HEK293 (cell line): ENCODE measurements around the gene DDX55.

ENCODE experiments used
- CTCF ChIA-PET: fragments of 350-600 bp; formaldehyde crosslinking; extraction: SDS; loops from one replicate; lab custom pipeline; 2021; ENCODE audit warnings: antibody characterized with exemption; lab: Yijun Ruan, JAX
- POLR2A ChIA-PET: fragments of 300-600 bp; formaldehyde crosslinking; extraction: SDS; loops from one replicate; lab custom pipeline; 2020; ENCODE audit warnings: antibody characterized with exemption, inconsistent platforms; lab: Yijun Ruan, JAX
- H3K27ac ChIP-seq: fragments of 200-500 bp; sonication (Bioruptor generic); 2 replicates; pipeline ENCODE4 v1.5.1; 2014; ENCODE audit warnings: low read depth, low read length, control low read depth, inconsistent platforms; ENCODE audit errors: extremely low read depth
- H3K36me3 ChIP-seq, 2 experiments: fragments of 200-500 bp in 1 of 2; sonication (Bioruptor generic) in 1 of 2; 1 replicate in 1 of 2; 2 replicates in 1 of 2; pipeline ENCODE4 v1.5.1; 2014 to 2017; ENCODE audit warnings: inconsistent platforms in 2 of 2, low read length in 2 of 2; ENCODE audit not compliant: control insufficient read depth in 2 of 2, insufficient read depth in 1 of 2
- H3K4me1 ChIP-seq: fragments of 200-500 bp; sonication (Bioruptor generic); 2 replicates; pipeline ENCODE4 v1.5.1; 2014; ENCODE audit warnings: mild to moderate bottlenecking, low read length, inconsistent platforms; ENCODE audit not compliant: control insufficient read depth, insufficient read depth
- H3K4me3 ChIP-seq: 2 replicates; pipeline ENCODE4 v1.5.1; 2011; ENCODE audit warnings: low read depth, mild to moderate bottlenecking, control low read depth, low read length, moderate library complexity
- H3K9me3 ChIP-seq: fragments of 200-500 bp; sonication (Bioruptor generic); 2 replicates; pipeline ENCODE4 v1.5.1; 2014; ENCODE audit warnings: low read depth, low read length, inconsistent platforms; ENCODE audit not compliant: control insufficient read depth, insufficient read depth
- AEBP2 ChIP-seq: fragments of 450-650 bp; formaldehyde crosslinking; IDR thresholded peaks from 2 replicates; pipeline ENCODE4 v1.5.1; 2016; ENCODE audit warnings: missing biosample characterization, missing genetic modification characterization, borderline replicate concordance
- BCL11A ChIP-seq: fragments of 450-650 bp; formaldehyde crosslinking; IDR thresholded peaks from 2 replicates; pipeline ENCODE4 v1.5.1; 2016; ENCODE audit warnings: low read depth, missing biosample characterization, missing genetic modification characterization
- PRDM6 ChIP-seq: fragments of 450-650 bp; formaldehyde crosslinking; IDR thresholded peaks from 2 replicates; pipeline ENCODE4 v1.5.1; 2017; ENCODE audit warnings: missing biosample characterization, missing genetic modification characterization
- RBAK ChIP-seq: fragments of 450-650 bp; formaldehyde crosslinking; IDR thresholded peaks from 2 replicates; pipeline ENCODE4 v1.5.1; 2016; ENCODE audit warnings: missing biosample characterization, missing genetic modification characterization
- SALL2 ChIP-seq: fragments of 450-650 bp; formaldehyde crosslinking; IDR thresholded peaks from 2 replicates; pipeline ENCODE4 v1.5.0; 2017; ENCODE audit warnings: missing biosample characterization, mild to moderate bottlenecking, missing genetic modification characterization, borderline replicate concordance
- ZBTB20 ChIP-seq: fragments of 450-650 bp; formaldehyde crosslinking; IDR thresholded peaks from 2 replicates; pipeline ENCODE4 v1.5.1; 2016; ENCODE audit warnings: missing biosample characterization, missing genetic modification characterization
- ZFHX2 ChIP-seq: fragments of 450-650 bp; formaldehyde crosslinking; conservative IDR thresholded peaks from 2 replicates; pipeline ENCODE4 v1.5.1; 2016; ENCODE audit warnings: missing biosample characterization, missing genetic modification characterization
- ZFP3 ChIP-seq: fragments of 450-650 bp; formaldehyde crosslinking; IDR thresholded peaks from 2 replicates; pipeline ENCODE4 v1.5.1; 2016; ENCODE audit warnings: low read depth, missing biosample characterization, missing genetic modification characterization
- ZFP69B ChIP-seq: fragments of 450-650 bp; formaldehyde crosslinking; IDR thresholded peaks from 2 replicates; pipeline ENCODE4 v1.5.1; 2016; ENCODE audit warnings: missing biosample characterization, missing genetic modification characterization
- ZNF211 ChIP-seq: fragments of 450-650 bp; formaldehyde crosslinking; IDR thresholded peaks from 2 replicates; pipeline ENCODE4 v1.5.1; 2016; ENCODE audit warnings: low read depth, missing biosample characterization, missing genetic modification characterization
- ZNF221 ChIP-seq: fragments of 450-650 bp; formaldehyde crosslinking; IDR thresholded peaks from 2 replicates; pipeline ENCODE4 v1.5.1; 2017; ENCODE audit warnings: missing biosample characterization, missing genetic modification characterization, borderline replicate concordance
- ZNF280D ChIP-seq: fragments of 450-650 bp; formaldehyde crosslinking; IDR thresholded peaks from 2 replicates; pipeline ENCODE4 v1.5.1; 2016; ENCODE audit warnings: missing biosample characterization, missing genetic modification characterization
- ZNF335 ChIP-seq: fragments of 450-650 bp; formaldehyde crosslinking; conservative IDR thresholded peaks from 2 replicates; pipeline ENCODE4 v1.5.1; 2016; ENCODE audit warnings: missing biosample characterization, missing genetic modification characterization
- ZNF354C ChIP-seq: fragments of 450-650 bp; formaldehyde crosslinking; IDR thresholded peaks from 2 replicates; pipeline ENCODE4 v1.5.1; 2016; ENCODE audit warnings: missing biosample characterization, missing genetic modification characterization, low read depth, borderline replicate concordance
- ZNF366 ChIP-seq: fragments of 450-650 bp; formaldehyde crosslinking; conservative IDR thresholded peaks from 2 replicates; pipeline ENCODE4 v1.5.1; 2016; ENCODE audit warnings: missing biosample characterization, missing genetic modification characterization
- ZNF488 ChIP-seq: fragments of 450-650 bp; formaldehyde crosslinking; IDR thresholded peaks from 2 replicates; pipeline ENCODE4 v1.5.1; 2016; ENCODE audit warnings: missing biosample characterization, missing genetic modification characterization
- ZNF529 ChIP-seq: fragments of 450-650 bp; formaldehyde crosslinking; IDR thresholded peaks from 2 replicates; pipeline ENCODE4 v1.5.1; 2017; ENCODE audit warnings: missing genetic modification characterization, missing biosample characterization; ENCODE audit not compliant: insufficient replicate concordance
- ZNF530 ChIP-seq: fragments of 450-650 bp; formaldehyde crosslinking; IDR thresholded peaks from 2 replicates; pipeline ENCODE4 v1.5.1; 2016; ENCODE audit warnings: low read depth, missing biosample characterization, missing genetic modification characterization
- ZNF658 ChIP-seq: fragments of 450-650 bp; formaldehyde crosslinking; IDR thresholded peaks from 2 replicates; pipeline ENCODE4; 2016; ENCODE audit warnings: missing biosample characterization, missing genetic modification characterization
- ZNF692 ChIP-seq: fragments of 450-650 bp; formaldehyde crosslinking; IDR thresholded peaks from 2 replicates; pipeline ENCODE4 v1.5.1; 2016; ENCODE audit warnings: missing biosample characterization, missing genetic modification characterization
- ZNF776 ChIP-seq: fragments of 450-650 bp; formaldehyde crosslinking; IDR thresholded peaks from 2 replicates; pipeline ENCODE4 v1.5.0; 2017; ENCODE audit warnings: missing biosample characterization, missing genetic modification characterization, borderline replicate concordance
- ZNF785 ChIP-seq: fragments of 450-650 bp; formaldehyde crosslinking; IDR thresholded peaks from 2 replicates; pipeline ENCODE4 v1.5.1; 2016; ENCODE audit warnings: missing biosample characterization, missing genetic modification characterization
- ZSCAN4 ChIP-seq: fragments of 450-650 bp; formaldehyde crosslinking; IDR thresholded peaks from 2 replicates; pipeline ENCODE4 v1.5.1; 2017; ENCODE audit warnings: missing biosample characterization, missing genetic modification characterization

Gene DDX55

GRCh38 chr12:123559468-123559867, 42.4 kb upstream of the DDX55 start:
- Histone ChIP-seq H3K9me3 (no peaks in the 10 kb centered on the region), H3K4me1 (no peaks in the 10 kb centered on the region), H3K4me3 (no peak overlapping the region), H3K27ac (no peak overlapping the region), H3K36me3 (no peaks in the 10 kb centered on the region)
- no peak for TF ChIP-seq ZFHX2
- no peak for TF ChIP-seq ZSCAN4 (tag by site-specific recombination)
- no peak for TF ChIP-seq AEBP2 (tag by site-specific recombination)
- TF ChIP-seq ZNF658 (tag by site-specific recombination): no peak
- no peak for TF ChIP-seq BCL11A
- no peak for TF ChIP-seq ZNF221
- no peak for TF ChIP-seq ZNF211 (tag by site-specific recombination)
- TF ChIP-seq ZFP69B (tag by site-specific recombination): no peak
- no peak for TF ChIP-seq ZNF335 (tag by site-specific recombination)
- TF ChIP-seq ZNF776 (tag by site-specific recombination): no peak
- TF ChIP-seq RBAK (tag by site-specific recombination): no peak
- no peak for TF ChIP-seq ZNF530
- TF ChIP-seq ZNF280D (tag by site-specific recombination): no peak
- TF ChIP-seq ZNF488 (tag by site-specific recombination): no peak
- CTCF ChIA-PET: no interaction called here
- POLR2A ChIA-PET: interaction anchor here (0.6 to 0.7 kb wide), 3 partner anchors 20 to 197 kb away, joined by 3 to 6 read pairs (median 4); no protein-coding TSS in a partner anchor

GRCh38 chr12:123571343-123571813, 30.5 kb upstream of the DDX55 start:
- ChIA-PET POLR2A (interaction anchor here (0.6 to 1.8 kb wide), 4 partner anchors 12 to 86 kb away, joined by 3 to 11 read pairs (median 3); partner anchors contain the start of gene TMED2), CTCF (interaction anchor here (0.9 to 1.3 kb wide), 2 partner anchors 10 to 12 kb away, joined by 3 to 4 read pairs; no protein-coding TSS in a partner anchor)
- Histone ChIP-seq H3K4me1 (no peaks in the 10 kb centered on the region), H3K36me3 (no peaks in the 10 kb centered on the region), H3K9me3 (no peaks in the 10 kb centered on the region), H3K4me3 (no peak overlapping the region), H3K27ac (no peak overlapping the region)
- no peak for TF ChIP-seq ZNF354C
- peak; percentile 32; the same call in 1 of the 2 replicates for TF ChIP-seq ZBTB20 (tag by site-specific recombination)
- no peak for TF ChIP-seq ZNF529 (tag by site-specific recombination)
- TF ChIP-seq ZNF785 (tag by site-specific recombination): no peak
- no peak; the same call in 1 of the 2 replicates for TF ChIP-seq ZNF692
- 0 out of 2 replicates have a peak, but pooled peaks have one; percentile 22 for TF ChIP-seq ZNF366
- TF ChIP-seq ZFP3 (tag by site-specific recombination): no peak
- no peak for TF ChIP-seq PRDM6
- no peak for TF ChIP-seq SALL2
